GM12874 (cell line): ENCODE measurements around the gene ASPRV1.

Experiments
- CTCF ChIP-seq: IDR thresholded peaks from 2 replicates; pipeline ENCODE4 v1.5.1; 2011; ENCODE audit warnings: low read depth, mild to moderate bottlenecking, control low read depth, low read length, moderate library complexity; ENCODE audit not compliant: insufficient read depth

ASPRV1 gene

GRCh38 chr2:69993708-69994107, 32.3 kb upstream of the ASPRV1 start:
- no peak for TF ChIP-seq CTCF

- TF ChIP-seq CTCF, result no peak
Measured at GRCh38 chr2:69993048-69993565, 31.7 kb upstream of the ASPRV1 start.

- TF ChIP-seq CTCF, result no peak
Measured at GRCh38 chr2:69992310-69993047, 31.0 kb upstream of the ASPRV1 start.

- no peak for TF ChIP-seq CTCF
Measured at GRCh38 chr2:69989441-69990105, 28.1 kb upstream of the ASPRV1 start.

- TF ChIP-seq CTCF, result no peak
Measured at GRCh38 chr2:69989009-69989408, 27.6 kb upstream of the ASPRV1 start.

- TF ChIP-seq CTCF, result no peak
Measured at GRCh38 chr2:69988086-69988635, 26.7 kb upstream of the ASPRV1 start.

GRCh38 chr2:69986691-69987090, 25.3 kb upstream of the ASPRV1 start:
- TF ChIP-seq CTCF, result no peak
